C4-2B (cell line): ENCODE data around the gene GRIA4.

Source experiments
- H3K27ac ChIP-seq: fragments of 450-650 bp; 2 replicates; pipeline ENCODE4 v1.5.1; 2017
- CTCF ChIP-seq: fragments of 450-650 bp; conservative IDR thresholded peaks from 2 replicates; pipeline ENCODE4 v1.5.1; 2017; ENCODE audit warnings: mild to moderate bottlenecking
- ZFX ChIP-seq: fragments of 450-650 bp; IDR thresholded peaks from 2 replicates; pipeline ENCODE4 v1.6.1; 2017

Gene GRIA4

GRCh38 chr11:105696000-105696399 lies 86.1 kb downstream of the GRIA4 start:
- H3K27ac ChIP-seq, result no peak overlapping the region
- TF ChIP-seq CTCF, result no peak
- no peak for TF ChIP-seq ZFX

- TF ChIP-seq ZFX, result no peak
- no peak for TF ChIP-seq CTCF
- H3K27ac ChIP-seq, result no peak overlapping the region
Observed at GRCh38 chr11:105697291-105697690, 87.4 kb downstream of the GRIA4 start.

- H3K27ac ChIP-seq, result no peak overlapping the region
- TF ChIP-seq ZFX (no peak), CTCF (no peak)
Observed at GRCh38 chr11:105699203-105699602, 89.3 kb downstream of the GRIA4 start.

- TF ChIP-seq CTCF, result no peak
- no peak for TF ChIP-seq ZFX
- no peak overlapping the region for H3K27ac ChIP-seq
Observed at GRCh38 chr11:105700271-105700670, 90.4 kb downstream of the GRIA4 start.

- TF ChIP-seq ZFX (no peak), CTCF (no peak)
- no peak overlapping the region for H3K27ac ChIP-seq
Observed at GRCh38 chr11:105701098-105701497, 91.2 kb downstream of the GRIA4 start.

- no peak for TF ChIP-seq CTCF
- TF ChIP-seq ZFX, result no peak
- no peak overlapping the region for H3K27ac ChIP-seq
Observed at GRCh38 chr11:105705786-105706530, 96.1 kb downstream of the GRIA4 start.

- TF ChIP-seq ZFX (no peak), CTCF (no peak)
- H3K27ac ChIP-seq, result no peak overlapping the region
Observed at GRCh38 chr11:105713106-105713505, 103.2 kb downstream of the GRIA4 start.
